Measurements from ENCODE around the gene BCL10. TPM values are rescaled to one million over a fixed set of nuclear protein-coding genes. Genes with fewer than 3 reads are reported as not detected.

The BCL10 gene
- polyA plus RNA-seq, 1 of the 3 experiments (the other 2 are of a cell fraction), result 5.8 TPM

DNA sequence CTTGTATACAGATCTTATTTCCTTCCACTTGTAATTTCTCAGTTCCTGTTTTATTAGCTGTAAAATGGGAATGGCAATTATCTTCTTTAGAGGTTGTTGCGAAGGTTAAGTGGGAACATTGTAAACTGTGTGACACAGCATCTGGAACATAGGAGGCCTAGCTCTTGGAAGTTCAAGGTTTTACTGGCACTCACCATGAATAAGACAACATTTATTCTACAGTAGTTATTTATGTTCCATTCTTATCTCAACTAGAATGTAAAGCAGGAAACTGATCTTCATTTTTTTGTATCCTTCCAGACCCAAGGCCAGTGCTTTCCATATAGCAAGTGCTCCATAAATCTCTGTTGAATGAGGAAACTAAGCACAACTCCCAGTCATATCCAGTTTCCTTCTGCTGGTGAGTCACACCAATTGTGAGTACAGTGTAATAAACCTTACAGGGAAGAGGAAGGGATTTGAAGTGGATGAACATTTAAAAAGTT is 1.4 kb downstream of the BCL10 start:
- TF ChIP-seq GATA2 (CRISPR knock-in tag; IDR thresholded peaks at IDR 0.05), result no peak
- TF ChIP-seq, protein P1, sequence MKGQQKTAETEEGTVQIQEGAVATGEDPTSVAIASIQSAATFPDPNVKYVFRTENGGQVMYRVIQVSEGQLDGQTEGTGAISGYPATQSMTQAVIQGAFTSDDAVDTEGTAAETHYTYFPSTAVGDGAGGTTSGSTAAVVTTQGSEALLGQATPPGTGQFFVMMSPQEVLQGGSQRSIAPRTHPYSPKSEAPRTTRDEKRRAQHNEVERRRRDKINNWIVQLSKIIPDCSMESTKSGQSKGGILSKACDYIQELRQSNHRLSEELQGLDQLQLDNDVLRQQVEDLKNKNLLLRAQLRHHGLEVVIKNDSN (IDR thresholded peaks at IDR 0.05; ENCODE audit: borderline replicate concordance, low read depth), result no peak
- TF ChIP-seq FOXM1 (IDR thresholded peaks at IDR 0.05; ENCODE audit: low read depth), result no peak
- peak; percentile 79 for TF ChIP-seq JUND (IDR thresholded peaks at IDR 0.05)
- no peak for TF ChIP-seq REST (IDR thresholded peaks at IDR 0.05; ENCODE audit: low read depth, low read length)
- TF ChIP-seq FOSL2 (IDR thresholded peaks at IDR 0.05; ENCODE audit: borderline replicate concordance, low read depth), result peak; percentile 72; the same call in 1 of the 2 replicates
- TF ChIP-seq TCF12 (IDR thresholded peaks at IDR 0.05), result peak; percentile 22; the same call in 1 of the 2 replicates
- 0 out of 2 replicates have a peak, but pooled peaks have one; percentile 11 for TF ChIP-seq MAX (IDR thresholded peaks at IDR 0.05; ENCODE audit: low read depth)
- peak; percentile 48 for TF ChIP-seq PBX3 (IDR thresholded peaks at IDR 0.05)
- TF ChIP-seq RFX5 (IDR thresholded peaks at IDR 0.05; ENCODE audit: low read length), result no peak
- peak; percentile 36; the same call in 1 of the 2 replicates for TF ChIP-seq ELF1 (IDR thresholded peaks at IDR 0.05)
- Histone ChIP-seq H3K4me2 (peak overlapping the region; percentile 93), H3K4me1 (ENCODE audit: control insufficient read depth in 1 of 2, insufficient read depth in 2 of 2, low read depth in 1 of 2, low read length in 1 of 2) (peaks cover 22 to 28% of the 10 kb centered on the region in 2 experiments), H3K36me3 (replicated peaks in 1 of 2; ENCODE audit: control insufficient read depth in 1 of 2, insufficient read depth in 2 of 2, low read length in 1 of 2) (peaks cover 16 to 35% of the 10 kb centered on the region in 2 experiments), H3K79me2 (ENCODE audit: insufficient read depth) (peaks cover 63% of the 10 kb centered on the region), H3K9ac (peak overlapping the region; percentile 95), H3K27ac (ENCODE audit: low read depth in 2 of 2, low read length in 1 of 2) (peak overlapping the region in 1 of 2 experiments; percentile 91; a peak in 2 of 4 replicates), H3K4me3 (ENCODE audit: low read depth in 2 of 2, low read length in 1 of 2) (peak overlapping the region; percentile 96 to 97; a peak in 3 of 4 replicates), H4K20me1 (ENCODE audit: insufficient read depth) (peaks cover 42% of the 10 kb centered on the region), H3K9me3 (no peaks in the 10 kb centered on the region), H3K27me3 (ENCODE audit: insufficient read depth) (no peaks in the 10 kb centered on the region), H2AFZ (ENCODE audit: low read depth) (no peak overlapping the region), H3F3A (replicated peaks; ENCODE audit: insufficient read depth) (peaks cover 32% of the 10 kb centered on the region), H3K9me2 (no peaks in the 10 kb centered on the region)
- 84% methylated on average over 1 of the region's 1 CpG for WGBS (ENCODE audit: low lambda C conversion rate)
- ChIA-PET POLR2A (interaction anchor here (1.1 to 2.7 kb wide), 2 partner anchors 16 to 433 kb away, joined by 4 to 20 read pairs; partner anchors contain the start of genes C1orf52 and ZNHIT6), CTCF (interaction anchor here (1.0 to 3.0 kb wide), 3 partner anchors 8 to 33 kb away, joined by 4 to 21 read pairs (median 14); partner anchors contain the start of gene C1orf52)
- no peak for DNase-seq

All from SK-N-SH (cell line).